HepG2 (cell line): Measurements from ENCODE around the gene RESP18. TPM values are rescaled to one million over a fixed set of nuclear protein-coding genes. Genes with fewer than 3 reads are reported as not detected.

Experiments used
- CCDC6 ChIP-seq: sonication (generic); formaldehyde crosslinking; IDR thresholded peaks from 2 replicates; pipeline ENCODE4 v1.8.1; 2022; ENCODE audit warnings: mild to moderate bottlenecking, missing genetic modification reagents, moderate library complexity
- DPF2 ChIP-seq: sonication (generic); formaldehyde crosslinking; IDR thresholded peaks from 2 replicates; pipeline ENCODE4 v1.4.0; 2020; ENCODE audit warnings: mild to moderate bottlenecking, low read depth, missing genetic modification reagents, borderline replicate concordance
- FOXA3 ChIP-seq: IDR thresholded peaks from 2 replicates; pipeline ENCODE4 v1.6.1; 2016; ENCODE audit warnings: missing genetic modification reagents, missing compliant biosample characterization
- HDAC1 ChIP-seq: sonication (generic); formaldehyde crosslinking; IDR thresholded peaks from 2 replicates; pipeline ENCODE4 v1.5.1; 2020; ENCODE audit warnings: mild to moderate bottlenecking, missing genetic modification reagents
- HDAC2 ChIP-seq: sonication (generic); formaldehyde crosslinking; IDR thresholded peaks from 2 replicates; pipeline ENCODE4 v1.4.0; 2020; ENCODE audit warnings: missing genetic modification reagents
- KMT2A ChIP-seq: sonication (generic); formaldehyde crosslinking; IDR thresholded peaks from 2 replicates; pipeline ENCODE4 v1.4.0; 2020; ENCODE audit warnings: missing genetic modification reagents
- NR2F2 ChIP-seq: IDR thresholded peaks from 2 replicates; pipeline ENCODE4 v1.6.1; 2012; ENCODE audit warnings: low read depth, inconsistent platforms, borderline replicate concordance
- PHF21A ChIP-seq: sonication (generic); formaldehyde crosslinking; IDR thresholded peaks from 2 replicates; pipeline ENCODE4 v1.5.0; 2020; ENCODE audit warnings: mild to moderate bottlenecking, missing genetic modification reagents
- RNF2 ChIP-seq: fragments of 450-650 bp; conservative IDR thresholded peaks from 2 replicates; pipeline ENCODE4 v1.6.1; 2016; ENCODE audit warnings: low read depth
- SATB2 ChIP-seq: sonication (generic); formaldehyde crosslinking; IDR thresholded peaks from 2 replicates; pipeline ENCODE4 v1.5.0; 2020; ENCODE audit warnings: missing genetic modification reagents
- SCMH1 ChIP-seq: sonication (generic); formaldehyde crosslinking; IDR thresholded peaks from 2 replicates; pipeline ENCODE4 v1.9.0; 2021; ENCODE audit warnings: missing genetic modification reagents, mild to moderate bottlenecking, borderline replicate concordance
- SMARCE1 ChIP-seq: fragments of 450-650 bp; IDR thresholded peaks from 2 replicates; pipeline ENCODE4 v1.6.1; 2017; ENCODE audit warnings: borderline replicate concordance
- SSRP1 ChIP-seq: IDR thresholded peaks from 2 replicates; pipeline ENCODE4 v1.6.1; 2016; ENCODE audit warnings: control low read depth
- ZBTB40 ChIP-seq, 2 experiments: fragments of 450-650 bp in 1 of 2; sonication (generic) in 1 of 2; formaldehyde crosslinking in 1 of 2; IDR thresholded peaks; 2 replicates each; pipeline versions ENCODE4 v1.6.1 to v1.8.0; 2016 to 2022; ENCODE audit warnings: antibody characterized with exemption in 1 of 2, mild to moderate bottlenecking in 1 of 2, missing genetic modification reagents in 1 of 2
- ZEB1 ChIP-seq: IDR thresholded peaks from 2 replicates; pipeline ENCODE4 v1.6.1; 2012; ENCODE audit warnings: mild to moderate bottlenecking, low read depth, inconsistent platforms; ENCODE audit not compliant: insufficient replicate concordance
- ZFP91 ChIP-seq: sonication (generic); formaldehyde crosslinking; IDR thresholded peaks from 2 replicates; pipeline ENCODE4 v1.9.0; 2022; ENCODE audit warnings: missing genetic modification reagents, mild to moderate bottlenecking, borderline replicate concordance
- ZNF205 ChIP-seq: IDR thresholded peaks from 2 replicates; pipeline ENCODE4 v1.6.1; 2018; ENCODE audit warnings: missing biosample characterization, missing genetic modification reagents
- ZNF691 ChIP-seq: sonication (generic); formaldehyde crosslinking; IDR thresholded peaks from 2 replicates; pipeline ENCODE4 v1.4.0; 2020; ENCODE audit warnings: missing genetic modification reagents, low read depth, mild to moderate bottlenecking, borderline replicate concordance
- ZNF7 ChIP-seq: IDR thresholded peaks from 2 replicates; pipeline ENCODE4 v1.6.1; 2016; ENCODE audit warnings: missing biosample characterization, missing genetic modification reagents
- polyA plus RNA-seq, 8 experiments: library from polyadenylated mRNA; depleted of rRNA in 3 of 8; stranded (reverse) in 7 of 8; unstranded in 1 of 8; fragments of >200 nt; fragmentation: Illumina TruSeq in 4 of 8; extraction: Trizol in 4 of 8; gene quantifications; 2 replicates each; pipeline versions ENCODE4 v1.2.1 to v1.2.3, GENCODE V29; 2011 to 2016; ENCODE audit warnings: low read depth in 4 of 8, missing spikeins in 1 of 8, mixed read lengths in 1 of 8; ENCODE audit not compliant: insufficient read depth in 1 of 8
- total RNA-seq, 5 experiments: library from RNA; depleted of rRNA; stranded (reverse); fragments of >200 nt; fragmentation: Illumina TruSeq; extraction: Trizol; gene quantifications; 2 replicates each; pipeline ENCODE4 v1.2.3, GENCODE V29; 2016; ENCODE audit warnings: low read depth in 1 of 5

The RESP18 gene
- total and polyA plus RNA-seq, 2 of the 13 experiments (the other 11 are each of a cell fraction or from before 2014, with no cell fraction given): not detected

- TF ChIP-seq ZBTB40 (IDR thresholded peaks at IDR 0.05): no peak
- peak; percentile 62; the same call in 1 of the 2 replicates for TF ChIP-seq ZBTB40 (CRISPR knock-in tag; IDR thresholded peaks at IDR 0.05)
- peak; percentile 83; the same call in 1 of the 2 replicates for TF ChIP-seq ZNF205 (CRISPR knock-in tag)
- no peak for TF ChIP-seq SSRP1 (CRISPR knock-in tag)
- peak; percentile 55 for TF ChIP-seq ZFP91 (CRISPR knock-in tag)
- peak; percentile 93 for TF ChIP-seq CCDC6 (CRISPR knock-in tag)
- no peak for TF ChIP-seq SMARCE1
- no peak for TF ChIP-seq DPF2 (CRISPR knock-in tag)
- no peak for TF ChIP-seq ZNF691 (CRISPR knock-in tag)
- peak; percentile 36; the same call in 1 of the 2 replicates for TF ChIP-seq SATB2
- no peak for TF ChIP-seq SCMH1 (CRISPR knock-in tag)
- TF ChIP-seq PHF21A (CRISPR knock-in tag): peak; percentile 93
- TF ChIP-seq RNF2: peak; percentile 68
- TF ChIP-seq ZEB1: no peak
- no peak for TF ChIP-seq NR2F2
- TF ChIP-seq HDAC2 (CRISPR knock-in tag): peak; percentile 75
- TF ChIP-seq HDAC1 (CRISPR knock-in tag): peak; percentile 85; the same call in 1 of the 2 replicates
- 0 out of 2 replicates have a peak, but pooled peaks have one; percentile 11 for TF ChIP-seq ZNF7 (CRISPR knock-in tag)
- TF ChIP-seq KMT2A (CRISPR knock-in tag): peak; percentile 69; the same call in 1 of the 2 replicates
- peak; percentile 66 for TF ChIP-seq FOXA3 (CRISPR knock-in tag)
Observed at GRCh38 chr2:219279151-219279915, 53.2 kb downstream of the RESP18 start, which contains the start of gene DNAJB2 (continued).
